CD4-positive, alpha-beta T cell treated with Interleukin-4 for 4 hours (primary cell): Measurements from ENCODE around the gene MYCBP.
"Not testable (repeated sequence)": the region's sequence is repeated elsewhere in the genome, so short reads cannot be mapped to it uniquely, and the experiment has no call there.

Experiments used
- DNase-seq: peaks from one replicate; pipeline ENCODE4 v3.0.0-alpha.2; 2020

MYCBP gene

GRCh38 chr1:38865112-38865715, 7.9 kb downstream of the MYCBP start:
- DNase-seq = no peak

DNA sequence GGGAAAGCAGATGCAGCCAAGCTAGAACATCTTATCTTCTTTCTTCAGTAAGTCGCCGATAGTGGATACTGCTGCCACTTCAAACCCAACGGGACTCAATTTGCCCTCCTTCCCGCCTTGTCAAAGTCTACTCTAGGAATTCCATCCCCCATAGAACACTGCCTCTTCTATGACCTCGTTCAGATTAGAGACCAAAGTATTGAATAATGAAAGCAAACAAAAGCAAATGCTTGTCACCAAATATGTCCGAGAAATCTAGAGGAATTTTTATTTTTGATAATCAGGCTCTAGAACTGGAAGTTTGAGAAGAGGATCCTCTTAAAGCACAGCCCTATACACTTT, 12.7 kb downstream of the MYCBP start:
- no peak for DNase-seq

GRCh38 chr1:38859561-38860453, 13.3 kb downstream of the MYCBP start, which contains the start of gene RRAGC:
Gene RRAGC (minus strand): TSS chr1:38859772. CDS start chr1:38859646, 126 bp downstream.
- DNase-seq = peak; percentile 98

DNA sequence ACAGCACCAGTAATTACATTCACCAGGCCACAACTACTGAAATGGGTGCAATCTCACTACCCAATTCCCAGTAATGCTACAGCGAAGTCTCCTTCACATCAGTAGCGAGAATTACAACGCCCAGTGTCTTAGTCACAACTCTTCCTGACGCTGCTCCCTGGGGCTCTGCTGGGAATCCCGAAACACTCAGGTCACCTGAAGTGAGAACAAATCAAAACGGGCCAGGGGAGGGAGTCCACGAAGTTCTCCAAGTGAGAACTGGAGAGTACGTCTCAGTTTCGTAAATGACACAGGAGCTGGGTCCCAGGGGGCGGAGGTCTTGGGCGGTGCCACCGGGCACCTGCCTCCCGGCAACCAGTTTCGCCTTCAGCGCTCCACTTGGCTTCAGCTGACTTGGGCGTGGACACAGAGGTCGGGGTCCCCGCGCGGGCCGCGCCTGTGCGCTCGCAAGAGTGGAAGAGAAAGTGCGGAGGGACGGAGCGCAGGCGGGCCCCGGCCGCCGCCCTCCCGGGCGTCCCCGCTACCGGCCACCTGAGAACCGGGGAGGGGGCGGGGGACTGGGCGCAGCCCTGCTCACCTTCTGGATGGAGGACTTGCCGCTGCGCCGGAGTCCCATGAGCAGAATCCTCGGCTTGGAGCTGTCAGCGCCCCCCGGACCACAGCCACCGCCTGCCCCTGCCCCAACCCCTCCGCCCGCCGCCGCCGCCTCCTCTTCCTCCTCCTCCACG, 14.2 kb downstream of the MYCBP start:
- DNase-seq = peak; percentile 40

GRCh38 chr1:38852780-38853179, 20.4 kb downstream of the MYCBP start:
- DNase-seq = no peak

GRCh38 chr1:38848071-38848470, 25.1 kb downstream of the MYCBP start:
- DNase-seq = no peak

DNA sequence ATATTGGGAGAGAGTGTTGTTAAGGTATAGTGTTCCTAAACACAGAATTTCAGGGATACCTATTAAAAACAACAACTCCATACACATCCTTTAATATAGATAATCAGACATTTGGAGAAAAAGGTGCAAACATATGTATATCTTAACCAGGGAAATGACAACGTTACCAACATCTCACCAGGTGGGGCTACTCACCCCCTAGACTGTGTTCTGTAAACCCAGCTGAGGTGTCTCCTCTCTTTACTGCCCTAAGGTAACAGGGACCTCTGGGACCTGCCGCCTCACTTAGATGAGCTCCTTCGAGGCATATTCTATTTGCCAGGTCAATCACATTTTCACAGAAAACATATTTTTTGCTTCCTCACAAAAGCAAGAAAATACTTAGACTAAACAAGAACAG, 26.9 kb downstream of the MYCBP start:
- no peak for DNase-seq

DNA sequence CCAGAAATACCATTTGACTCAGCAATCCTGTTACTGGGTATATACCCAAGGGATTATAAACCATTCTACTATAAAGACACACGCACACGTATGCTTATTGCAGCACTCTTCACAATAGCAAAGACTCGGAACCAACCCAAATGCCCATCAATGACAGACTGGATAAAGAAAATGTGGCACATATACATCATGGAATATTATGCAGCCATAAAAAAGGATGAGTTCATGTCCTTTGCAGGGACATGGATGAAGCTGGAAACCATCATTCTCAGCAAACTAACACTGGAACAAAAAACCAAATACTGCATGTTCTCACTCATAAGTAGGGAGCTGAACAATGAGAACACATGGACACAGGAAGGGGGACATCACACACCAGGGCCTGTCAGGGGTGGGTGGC, 28.1 kb downstream of the MYCBP start:
- not testable (repeated sequence) for DNase-seq

DNA sequence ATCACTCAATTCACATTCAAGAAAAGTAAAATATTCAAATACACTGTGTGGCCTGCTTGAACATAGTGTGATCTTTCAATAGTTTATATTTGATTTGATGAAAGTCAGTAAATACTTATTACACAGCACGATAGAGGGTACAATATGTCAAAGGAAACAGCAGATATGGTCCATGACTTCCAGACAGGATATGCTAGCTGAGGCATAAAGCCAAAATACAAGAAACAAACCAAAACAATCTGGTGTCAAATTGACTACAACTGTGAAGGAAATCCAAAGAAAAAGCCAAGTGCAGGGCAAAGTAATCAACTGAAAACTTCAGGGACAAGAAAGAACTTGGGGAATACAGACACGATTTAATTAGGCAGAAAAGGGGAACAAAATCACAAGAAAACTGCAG, 32.9 kb downstream of the MYCBP start:
- DNase-seq = no peak

DNA sequence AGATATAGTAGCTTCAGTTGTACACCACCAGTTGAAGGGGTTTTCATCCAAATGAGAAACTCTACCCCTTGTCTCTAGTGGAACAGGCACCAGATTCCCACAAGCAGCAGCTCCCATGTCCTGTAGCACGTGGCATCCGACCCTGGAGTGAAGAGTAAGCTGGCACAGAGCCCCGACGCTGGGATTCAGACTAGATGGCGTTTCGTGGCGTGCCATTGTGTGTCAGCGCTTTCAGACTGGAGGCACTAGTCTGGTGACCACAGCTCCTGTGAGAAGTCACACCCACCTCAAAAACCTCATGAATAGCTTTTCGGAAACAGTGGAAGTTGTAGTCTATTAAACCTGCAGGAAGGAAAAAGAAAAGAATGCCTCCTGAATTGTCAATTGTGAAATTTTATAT, 33.8 kb downstream of the MYCBP start:
- no peak for DNase-seq

DNA sequence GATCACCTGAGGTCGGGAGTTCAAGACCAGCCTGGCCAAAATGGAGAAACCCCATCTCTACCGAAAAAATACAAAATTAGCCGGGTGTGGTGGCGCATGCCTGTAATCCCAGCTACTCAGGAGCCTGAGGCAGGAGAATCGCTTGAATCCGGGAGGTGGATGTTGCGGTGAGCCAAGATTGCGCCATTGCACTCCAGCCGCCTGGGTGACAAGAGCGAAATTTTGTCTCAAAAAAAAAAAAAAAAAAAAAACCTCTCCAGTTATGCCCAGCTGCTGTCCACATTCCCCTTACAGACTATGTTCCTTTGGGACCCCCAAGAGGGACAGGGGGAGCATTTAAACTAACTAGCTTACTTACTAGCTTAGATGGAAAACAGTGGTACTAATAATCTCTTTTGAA, 36.8 kb downstream of the MYCBP start:
- DNase-seq = not testable (repeated sequence)

DNA sequence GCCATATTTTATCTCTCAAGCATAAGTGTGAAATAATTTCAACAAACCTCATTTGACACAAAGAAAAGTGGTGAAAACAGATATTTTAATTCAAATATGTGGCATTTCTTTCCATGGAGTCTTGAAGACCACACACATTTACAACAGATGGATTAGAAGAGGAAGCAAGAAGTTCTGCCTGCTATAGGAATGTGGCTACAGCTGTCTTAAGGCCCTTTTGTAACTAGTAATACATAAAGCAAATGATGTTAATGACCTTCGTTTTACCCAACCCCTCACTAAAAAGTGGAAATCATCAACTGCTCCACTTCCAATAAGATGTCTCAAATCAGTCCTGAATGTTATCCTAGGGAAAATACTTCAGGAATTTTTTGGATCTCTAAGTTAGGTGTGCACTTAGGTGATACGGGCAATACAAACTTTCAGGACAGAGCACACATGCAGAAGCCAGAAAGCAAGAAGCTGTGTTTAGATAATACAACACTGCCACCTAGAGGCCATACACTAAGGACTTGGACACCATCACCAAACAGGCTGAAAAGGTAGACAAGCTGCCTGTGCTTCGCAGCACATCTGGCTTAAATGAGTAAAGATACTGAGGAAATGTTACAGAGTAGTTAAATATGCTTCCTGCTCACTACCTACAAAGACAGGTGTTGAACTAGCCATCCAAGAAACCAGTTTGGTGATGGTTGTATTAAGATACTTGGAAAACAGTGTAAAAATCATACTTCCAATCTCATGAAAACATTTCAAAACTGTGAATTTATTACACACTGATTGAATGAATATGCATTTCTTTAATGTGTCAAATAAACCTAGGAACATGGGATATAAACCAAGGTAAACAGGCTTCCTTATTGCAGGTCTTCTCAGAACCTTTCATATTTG, 38.0 kb downstream of the MYCBP start:
- peak; percentile 70 for DNase-seq

- no peak for DNase-seq
Measured at GRCh38 chr1:38834221-38834782, 38.8 kb downstream of the MYCBP start.

DNA sequence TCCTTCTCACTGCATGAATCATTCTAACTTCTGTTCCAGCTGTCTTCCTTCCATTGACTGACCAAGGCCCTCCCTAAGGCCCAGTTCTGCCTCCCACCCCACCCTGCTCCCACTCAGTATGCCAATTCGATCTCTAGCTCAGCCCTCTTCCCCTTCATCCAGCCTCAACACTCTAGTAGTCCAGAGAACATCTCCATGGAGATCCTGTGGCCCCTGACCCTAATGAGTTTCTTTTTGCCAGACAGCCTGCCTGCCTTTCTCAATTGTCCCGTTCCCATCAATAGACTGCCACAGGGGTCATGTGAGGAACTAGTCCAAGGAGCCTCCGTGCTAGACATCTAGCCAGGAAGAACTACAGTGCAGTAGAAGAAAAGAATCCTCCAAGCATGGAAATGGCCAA, 40.0 kb downstream of the MYCBP start:
- no peak for DNase-seq

- DNase-seq = no peak
Measured at GRCh38 chr1:38832370-38832734, 40.8 kb downstream of the MYCBP start.

DNA sequence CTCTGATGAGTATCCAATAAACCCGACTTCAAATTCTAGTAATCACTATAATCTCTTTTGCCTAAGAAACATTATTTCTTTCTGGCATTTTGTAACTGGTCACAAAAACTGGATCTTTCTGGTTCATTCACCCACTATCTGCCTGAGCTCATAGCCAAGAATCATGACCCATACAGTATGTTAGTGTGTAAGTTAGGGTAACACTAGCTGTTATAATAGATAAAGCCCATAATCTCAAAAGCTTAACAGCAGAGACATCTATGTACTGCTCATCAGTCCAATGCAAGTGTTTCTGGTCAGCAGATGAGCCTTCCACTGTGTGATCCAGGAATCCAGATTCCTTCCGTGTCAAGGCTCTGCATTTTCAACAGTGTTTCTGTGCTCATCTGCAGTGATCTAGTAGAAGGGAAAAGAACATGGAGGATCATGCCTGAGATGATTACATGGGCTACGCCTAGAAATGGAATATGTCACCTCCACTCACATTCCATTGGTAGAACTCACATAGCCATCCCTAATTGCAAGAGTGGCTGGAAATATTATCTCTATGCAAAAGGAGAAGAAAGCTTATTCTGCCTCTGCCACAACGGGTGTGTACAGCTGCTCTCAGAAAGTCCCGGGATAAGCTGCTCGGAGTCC, 41.3 kb downstream of the MYCBP start:
- no peak for DNase-seq

DNA sequence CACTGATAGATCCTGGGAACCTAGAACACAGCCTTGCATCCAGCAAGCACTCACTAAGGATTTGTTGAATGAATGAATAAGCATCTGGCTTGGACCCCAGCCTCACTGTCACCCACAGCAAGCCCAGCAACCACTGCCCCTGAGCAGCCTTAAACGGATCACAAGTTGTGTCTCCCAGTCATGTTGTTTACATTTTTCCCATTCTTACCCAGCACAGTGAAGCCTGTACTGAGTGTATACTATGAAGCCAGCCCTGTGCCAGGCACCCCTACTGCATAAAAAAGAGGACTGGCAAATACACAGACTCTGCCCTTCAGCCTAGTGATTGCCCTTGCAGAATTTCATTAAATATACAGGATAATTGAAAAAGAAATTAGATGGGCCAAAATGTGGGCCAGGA, 43.8 kb downstream of the MYCBP start:
- no peak for DNase-seq

DNA sequence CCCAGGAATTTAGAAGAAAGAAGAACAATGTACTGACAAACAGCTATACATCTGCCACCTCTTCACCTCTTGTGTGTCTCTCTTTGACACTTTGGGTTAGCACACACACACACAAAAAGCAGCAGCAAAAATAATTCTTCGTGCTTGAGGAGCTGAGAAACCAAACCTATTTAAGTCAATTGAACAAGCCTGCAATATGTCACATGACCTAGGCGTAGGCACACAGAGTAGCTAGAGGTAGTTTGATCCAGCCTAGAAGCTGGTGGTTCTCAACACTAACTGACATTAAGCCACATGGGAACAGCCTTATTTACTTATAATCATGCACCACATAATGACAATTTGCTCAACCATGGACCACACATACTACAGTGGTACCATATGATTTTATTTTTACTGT, 45.8 kb downstream of the MYCBP start:
- no peak for DNase-seq

DNA sequence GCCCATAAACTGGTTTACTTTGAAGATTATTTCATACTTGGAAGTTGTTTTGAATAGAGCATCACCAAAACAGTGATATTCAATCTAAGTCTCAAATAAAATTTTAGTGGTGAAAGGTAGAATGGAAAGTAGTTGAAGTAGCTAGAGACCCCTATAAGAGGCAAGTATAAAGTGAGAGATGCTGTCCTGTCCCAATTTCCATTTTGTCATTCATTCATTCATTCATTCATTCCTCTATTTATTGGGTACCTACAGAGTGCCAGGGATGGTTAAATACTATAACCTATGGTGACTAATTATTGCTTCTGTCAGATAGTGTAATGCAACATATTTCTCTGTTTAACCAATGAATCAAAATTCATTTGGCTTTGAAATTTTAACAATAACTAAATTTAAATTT, 46.3 kb downstream of the MYCBP start:
- no peak for DNase-seq

- no peak for DNase-seq
Measured at GRCh38 chr1:38826262-38826661, 46.9 kb downstream of the MYCBP start.

DNA sequence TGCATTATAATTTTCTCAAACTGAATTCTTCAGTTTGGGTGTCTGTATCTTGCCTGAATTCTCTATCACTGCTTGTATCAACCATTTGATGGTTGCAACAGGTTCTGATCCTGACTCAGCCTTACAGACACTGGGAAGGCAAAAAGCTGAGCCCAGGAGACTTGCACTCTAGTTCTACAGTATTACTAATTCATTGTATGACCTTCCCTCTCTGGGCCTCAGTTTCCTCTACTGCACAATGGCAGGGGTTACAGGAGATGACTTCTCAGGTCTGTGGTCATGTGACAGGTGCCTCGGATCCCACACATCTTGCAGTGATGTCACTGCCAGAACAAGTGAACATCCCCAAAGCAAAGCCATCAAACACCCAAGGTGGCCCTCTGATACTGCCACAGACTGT, 52.3 kb downstream of the MYCBP start:
- no peak for DNase-seq

- DNase-seq = no peak
Measured at GRCh38 chr1:38819516-38819915, 53.6 kb downstream of the MYCBP start.
